HepG2 (cell line): Measurements from ENCODE around the gene OTUD6A.

Experiments used
- EP300 ChIP-seq, 3 experiments: sonication (generic) in 1 of 3; formaldehyde crosslinking in 1 of 3; IDR thresholded peaks; 2 replicates each; pipeline versions ENCODE4 v1.5.1 to v1.6.1; 2011 to 2020; ENCODE audit warnings: low read depth in 2 of 3, low read length in 2 of 3, borderline replicate concordance in 1 of 3, improper control_type of control experiment in 1 of 3, mild to moderate bottlenecking in 1 of 3, missing genetic modification reagents in 1 of 3, moderate library complexity in 1 of 3
- ESRRA ChIP-seq: sonication (generic); formaldehyde crosslinking; IDR thresholded peaks from 2 replicates; pipeline ENCODE4 v1.5.1; 2020; ENCODE audit warnings: mild to moderate bottlenecking, low read depth, missing genetic modification reagents
- EZH2 ChIP-seq: conservative IDR thresholded peaks from 2 replicates; pipeline ENCODE4 v1.6.1; 2012; ENCODE audit warnings: mild to moderate bottlenecking, low read depth, low read length, moderate library complexity
- KDM5A ChIP-seq: fragments of 200-600 bp; sonication (generic); IDR thresholded peaks from 2 replicates; pipeline ENCODE4 v1.7.0; 2018; ENCODE audit warnings: antibody characterized with exemption, mild to moderate bottlenecking, low read length, borderline replicate concordance
- NFKBIZ ChIP-seq: IDR thresholded peaks from 2 replicates; pipeline ENCODE4 v1.6.1; 2018; ENCODE audit warnings: missing genetic modification reagents, missing compliant biosample characterization

GRCh38 chrX:70046978-70047377, 15.3 kb upstream of the OTUD6A start:
- no peak for TF ChIP-seq EZH2
- no peak for TF ChIP-seq EP300 (IDR thresholded peaks at IDR 0.05; ENCODE audit: low read depth in 2 of 2, low read length in 2 of 2)
- TF ChIP-seq EP300 (CRISPR knock-in tag; IDR thresholded peaks at IDR 0.05; ENCODE audit: borderline replicate concordance): no peak
- no peak for TF ChIP-seq NFKBIZ (CRISPR knock-in tag)
- no peak for TF ChIP-seq KDM5A
- no peak for TF ChIP-seq ESRRA (CRISPR knock-in tag)
